Stimulated activated naive CD4-positive, alpha-beta T cell treated with Interleukin-2 at 50 U/mL for 16 hours (primary cell): ENCODE data around the gene MRPL20.
"Not testable (repeated sequence)": the region's sequence is repeated elsewhere in the genome, so short reads cannot be mapped to it uniquely, and the experiment has no call there.

Experiments
- DNase-seq: peaks from one replicate; lab custom pipeline; 2025; lab: John Stamatoyannopoulos, UW

The MRPL20 gene

GRCh38 chr1:1437033-1437903 lies 30.2 kb upstream of the MRPL20 start:
- no peak for DNase-seq

- DNase-seq: no peak
Observed at GRCh38 chr1:1436630-1437032, 29.5 kb upstream of the MRPL20 start.

- no peak for DNase-seq
Observed at GRCh38 chr1:1435911-1436629, 29.0 kb upstream of the MRPL20 start.

DNA sequence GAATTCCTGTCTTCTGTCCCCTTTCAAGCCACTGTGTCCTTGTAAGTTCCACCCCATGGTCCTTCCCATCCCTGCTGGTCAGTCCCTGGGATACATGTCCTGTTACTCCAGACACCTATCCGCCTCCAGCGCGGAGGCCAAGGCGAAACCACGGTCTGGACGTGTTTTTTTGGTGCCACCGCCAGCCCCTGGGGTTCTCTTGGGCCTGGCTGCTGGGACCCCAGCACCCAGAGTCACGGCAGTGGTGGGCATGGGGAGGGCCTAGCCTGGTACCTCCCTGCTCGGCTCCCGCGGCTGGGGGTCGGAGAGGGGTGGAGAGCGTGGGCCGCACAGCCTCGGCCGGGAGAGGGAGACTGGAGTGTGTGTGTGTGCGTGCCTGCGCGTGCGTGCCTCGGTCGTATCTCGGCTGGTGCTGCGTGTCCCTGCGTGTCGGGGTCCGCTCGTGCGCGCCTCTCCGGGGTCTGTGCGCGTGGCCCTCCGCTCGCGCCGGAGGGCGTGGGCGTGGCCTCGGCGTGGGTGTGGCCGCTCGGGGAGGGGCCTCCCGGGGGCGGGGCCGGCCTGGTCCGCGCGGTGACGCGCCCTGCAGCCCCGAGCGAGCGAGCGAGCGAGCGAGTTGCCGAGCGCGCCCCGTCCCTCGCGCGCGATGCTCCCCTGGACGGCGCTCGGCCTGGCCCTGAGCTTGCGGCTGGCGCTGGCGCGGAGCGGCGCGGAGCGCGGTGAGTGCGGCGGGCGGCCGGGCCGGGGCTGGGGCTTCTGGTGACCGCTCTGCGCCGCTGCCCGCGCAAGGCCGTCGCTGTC lies 28.2 kb upstream of the MRPL20 start, which contains the start of gene VWA1:
TSS of gene VWA1 (plus strand) at position 585 of the 798 bp plus-strand sequence. CDS start at position 644, 59 bp downstream.
- DNase-seq: peak; percentile 42

- DNase-seq: no peak
Observed at GRCh38 chr1:1434824-1435105, 27.7 kb upstream of the MRPL20 start.

DNA sequence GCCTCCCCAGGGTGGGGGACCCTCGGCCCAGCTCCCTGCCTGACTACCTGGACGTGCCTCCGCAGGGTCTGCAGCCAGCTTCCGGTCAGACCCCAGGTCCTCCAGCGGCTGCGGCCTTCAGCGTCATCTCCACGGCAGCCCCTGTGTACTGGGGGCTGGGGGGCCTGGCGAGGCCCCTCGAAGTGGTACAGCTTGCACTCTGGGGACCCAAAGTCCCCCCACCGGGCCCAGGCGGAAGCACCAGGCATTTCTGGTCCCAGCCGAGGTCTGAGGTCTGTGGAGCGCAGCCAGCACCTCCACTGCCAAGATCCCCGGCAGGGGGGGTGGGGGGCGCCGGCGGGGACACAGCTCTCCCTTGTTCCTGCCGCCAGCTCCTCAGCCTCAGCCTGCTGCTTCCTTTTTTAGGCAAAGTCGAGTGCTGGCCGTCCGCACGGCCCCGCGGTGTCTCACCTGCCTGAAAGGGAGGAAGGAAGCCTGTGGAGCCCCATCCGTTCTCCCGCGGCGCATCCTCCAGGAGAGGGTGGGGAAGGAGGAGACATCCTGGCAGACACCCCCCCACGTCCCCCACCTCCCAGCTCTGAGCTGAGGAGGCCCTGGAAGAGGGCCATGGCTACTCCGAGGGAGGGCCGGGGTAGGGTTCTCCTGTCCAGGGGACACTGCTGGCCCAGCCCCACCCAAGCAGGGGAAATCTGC lies 27.2 kb upstream of the MRPL20 start:
- DNase-seq: no peak

- peak; percentile 36 for DNase-seq
Observed at GRCh38 chr1:1433804-1434130, 26.7 kb upstream of the MRPL20 start.

DNA sequence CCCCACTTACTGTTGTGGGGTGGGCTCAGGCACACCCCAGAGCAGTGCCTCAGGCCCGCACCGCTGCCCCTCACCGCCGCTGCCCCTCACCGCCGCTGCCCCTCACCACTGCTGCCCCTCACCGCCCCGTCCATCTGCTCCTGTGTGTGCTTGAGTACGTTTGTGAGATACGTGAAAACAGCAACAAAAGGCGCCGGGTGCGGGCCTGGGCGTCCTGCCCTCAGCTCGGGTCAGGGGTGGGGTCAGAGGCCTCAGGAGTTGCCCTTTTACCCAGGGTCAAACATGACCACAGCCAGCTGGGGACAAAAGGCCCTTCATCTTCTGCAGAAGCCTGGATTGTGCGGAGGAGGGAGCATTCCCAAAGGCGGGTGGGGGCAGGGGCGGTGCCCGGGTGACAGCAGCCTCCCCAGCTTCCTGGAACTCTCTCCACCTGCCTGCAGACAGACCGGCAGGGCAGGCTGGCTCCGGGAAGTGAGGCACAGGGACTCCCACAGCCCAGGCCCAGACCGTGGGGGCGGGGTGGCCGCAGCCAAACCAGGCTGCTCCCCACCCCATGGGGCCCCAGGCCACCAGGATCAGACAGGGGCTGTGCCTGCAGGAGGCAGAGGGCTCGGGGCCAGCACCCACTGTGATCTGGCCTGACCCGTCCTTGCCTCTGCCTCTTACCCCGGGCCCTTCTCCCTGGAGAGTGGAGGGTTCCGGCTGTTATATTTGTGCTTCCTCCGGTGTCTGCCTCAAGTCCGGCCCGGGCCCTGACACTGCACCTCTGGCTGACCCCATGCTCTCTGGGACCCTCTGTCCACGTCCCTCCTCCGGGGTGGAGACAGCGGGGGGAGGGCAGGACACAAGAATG lies 26.1 kb upstream of the MRPL20 start:
- DNase-seq: no peak

DNA sequence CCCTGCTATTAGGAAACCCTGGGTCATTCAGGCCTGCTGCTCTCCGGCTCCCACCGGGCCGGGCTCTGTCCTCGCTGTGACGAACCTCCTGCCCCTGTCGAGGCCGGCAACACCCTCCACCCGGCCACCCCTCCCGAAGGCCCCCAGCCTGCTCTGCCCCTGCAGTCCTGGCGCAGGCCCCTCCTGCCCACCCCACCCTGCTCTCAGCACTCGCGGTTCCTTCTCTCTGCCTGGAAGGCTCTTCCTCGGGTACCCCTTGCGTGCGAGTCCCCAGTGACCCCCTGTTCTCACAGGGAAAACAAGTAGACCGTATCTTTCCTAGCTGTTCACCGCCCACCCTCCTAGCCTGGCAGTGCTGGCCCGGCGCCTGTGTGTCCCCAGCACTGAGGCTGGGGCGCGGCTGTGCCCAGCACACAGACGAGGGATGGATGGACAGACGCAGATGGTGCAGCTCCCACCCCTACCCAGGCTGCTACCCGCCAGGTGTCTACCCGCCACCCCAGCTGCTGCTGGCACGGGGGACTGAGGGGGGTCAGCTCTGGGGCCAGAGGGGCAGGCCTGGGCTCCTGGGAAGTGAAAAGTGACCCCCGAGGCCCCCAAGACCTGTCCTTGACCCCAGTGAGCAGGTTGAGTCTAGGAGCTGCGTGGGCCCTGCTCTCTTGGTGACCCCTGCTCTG lies 25.3 kb upstream of the MRPL20 start:
- no peak for DNase-seq

- DNase-seq: no peak
Observed at GRCh38 chr1:1431845-1432273, 24.8 kb upstream of the MRPL20 start.

DNA sequence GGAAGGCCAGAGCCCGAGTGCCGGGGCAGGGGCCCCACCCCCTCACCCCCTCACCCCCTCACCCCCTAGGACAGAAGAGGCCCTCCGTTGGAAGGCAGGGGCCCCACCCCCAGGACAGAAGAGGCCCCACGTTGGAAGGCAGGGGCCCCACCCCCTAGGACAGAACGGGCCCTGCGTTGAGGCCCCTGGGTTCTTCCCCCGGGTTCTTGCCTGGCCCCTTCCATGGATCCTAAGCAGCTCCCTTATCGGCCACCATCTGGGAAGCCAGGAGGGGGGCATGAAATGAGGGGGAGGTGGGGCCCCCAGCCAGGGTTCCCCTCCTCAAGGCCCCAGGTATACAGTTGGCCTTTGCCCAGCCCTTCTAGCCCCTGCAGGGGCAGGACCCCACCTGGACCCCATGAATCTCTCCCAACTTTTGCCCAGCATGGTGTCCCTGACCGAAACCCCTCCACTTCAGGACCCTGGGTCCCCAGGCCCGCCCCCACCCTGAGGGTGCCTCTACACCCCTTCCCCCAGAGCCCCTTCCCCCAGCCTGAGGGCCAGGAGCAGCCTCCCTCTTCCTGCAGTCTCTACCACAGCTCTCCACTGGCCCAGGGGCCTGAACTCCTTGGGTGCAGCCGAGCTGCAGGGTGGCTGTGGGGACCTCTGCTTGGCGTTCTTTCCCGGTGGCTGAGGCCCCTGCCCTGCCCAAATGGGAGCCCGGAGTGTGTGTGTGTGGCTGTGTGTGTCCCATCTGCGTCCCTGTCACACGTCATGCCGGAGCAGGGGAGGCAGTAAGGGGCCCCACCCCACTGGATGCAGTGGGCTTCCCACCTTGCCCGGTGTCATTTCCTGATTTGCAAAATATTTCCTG lies 24.1 kb upstream of the MRPL20 start:
- DNase-seq: no peak

- no peak for DNase-seq
Observed at GRCh38 chr1:1430114-1430982, 23.3 kb upstream of the MRPL20 start.

GRCh38 chr1:1429671-1430073 lies 22.6 kb upstream of the MRPL20 start:
- no peak for DNase-seq

- not testable (repeated sequence) for DNase-seq
Observed at GRCh38 chr1:1428967-1429366, 21.9 kb upstream of the MRPL20 start.

- no peak for DNase-seq
Observed at GRCh38 chr1:1428174-1428573, 21.1 kb upstream of the MRPL20 start.

DNA sequence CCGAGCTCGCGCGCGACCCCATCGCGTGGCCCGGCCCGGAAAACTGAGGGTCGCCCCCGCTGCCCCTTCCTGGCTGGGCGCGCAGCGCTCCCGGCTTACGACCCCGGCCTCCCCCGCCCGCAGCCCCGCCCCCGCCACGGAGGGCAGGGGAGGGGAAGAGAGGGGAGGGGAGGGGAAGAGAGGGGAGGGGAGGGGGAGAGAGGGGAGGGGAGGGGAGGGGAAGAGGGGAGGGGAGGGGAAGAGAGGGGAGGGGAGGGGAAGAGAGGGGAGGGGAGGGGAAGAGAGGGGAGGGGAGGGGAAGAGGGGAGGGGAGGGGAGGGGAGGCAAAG lies 20.7 kb upstream of the MRPL20 start:
- no peak for DNase-seq

DNA sequence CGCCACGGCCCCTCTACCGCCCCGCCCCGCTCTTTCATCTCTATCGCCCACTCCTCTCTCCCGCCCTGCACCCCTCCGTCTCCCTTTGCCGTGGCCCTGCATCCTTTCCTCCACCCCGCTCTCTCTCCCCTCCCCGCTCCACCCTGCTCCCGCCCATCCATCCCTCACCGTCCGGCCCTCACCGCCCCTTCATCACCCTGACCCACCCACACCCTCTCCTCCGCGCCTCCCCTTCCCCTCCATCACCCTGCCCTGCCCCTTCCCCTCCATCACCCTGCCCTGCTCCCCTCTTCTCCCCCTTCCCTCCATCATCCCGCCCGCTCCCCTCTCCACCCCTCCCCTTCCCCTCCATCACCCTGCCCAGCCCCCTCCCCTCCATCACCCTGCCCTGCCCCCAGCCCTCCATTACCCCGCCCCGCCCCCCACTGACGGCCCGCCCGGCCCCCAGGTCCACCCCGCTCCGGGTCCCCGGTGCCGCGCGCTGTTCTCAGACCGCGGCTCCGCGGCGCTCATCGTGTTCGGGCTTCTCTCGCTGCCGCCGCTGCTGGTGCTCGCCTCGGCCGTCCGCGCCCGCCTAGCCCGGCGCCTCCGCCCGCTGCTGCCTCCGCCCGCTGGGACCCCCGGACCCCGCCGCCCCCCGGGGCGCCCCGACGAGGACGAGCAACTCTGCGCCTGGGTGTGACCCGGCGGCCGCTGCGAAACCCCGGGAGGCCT lies 20.2 kb upstream of the MRPL20 start:
- DNase-seq: no peak

GRCh38 chr1:1426496-1427105 lies 19.5 kb upstream of the MRPL20 start:
- no peak for DNase-seq
